Parathyroid adenoma (tissue), 2 donors: ENCODE measurements around the gene CCNE1.
A peak's percentile ranks its signal among the peaks of the same experiment; 100 is the strongest.

ENCODE experiments used
- H2AFZ ChIP-seq: fragments of 300-600 bp; sonication (generic); one replicate; pipeline ENCODE4 v1.7.0; 2017; ENCODE audit warnings: antibody characterized with exemption, mild to moderate bottlenecking
- H3K27ac ChIP-seq: fragments of 300-600 bp; sonication (generic); one replicate; pipeline ENCODE4 v1.7.0; 2017
- H3K27me3 ChIP-seq: fragments of 300-600 bp; sonication (generic); one replicate; pipeline ENCODE4 v1.7.0; 2017; ENCODE audit warnings: low read length; ENCODE audit not compliant: control insufficient read depth, insufficient read depth
- H3K36me3 ChIP-seq: fragments of 300-600 bp; sonication (generic); one replicate; pipeline ENCODE4 v1.7.0; 2017; ENCODE audit warnings: low read length; ENCODE audit not compliant: control insufficient read depth, insufficient read depth
- H3K4me1 ChIP-seq: fragments of 300-600 bp; sonication (generic); one replicate; pipeline ENCODE4 v1.7.0; 2017; ENCODE audit warnings: control low read depth
- H3K4me2 ChIP-seq: fragments of 300-600 bp; sonication (generic); one replicate; pipeline ENCODE4 v1.7.0; 2017; ENCODE audit warnings: low read length
- H3K4me3 ChIP-seq: fragments of 300-600 bp; sonication (generic); one replicate; pipeline ENCODE4 v1.7.0; 2017; ENCODE audit warnings: low read depth, low read length
- H3K79me2 ChIP-seq: fragments of 300-600 bp; sonication (generic); one replicate; pipeline ENCODE4 v1.7.0; 2017; ENCODE audit warnings: control low read depth
- H3K9ac ChIP-seq: fragments of 300-600 bp; sonication (generic); one replicate; pipeline ENCODE4 v1.7.0; 2017; ENCODE audit warnings: mild to moderate bottlenecking
- H3K9me3 ChIP-seq: fragments of 300-600 bp; sonication (generic); one replicate; pipeline ENCODE4 v1.7.0; 2017; ENCODE audit warnings: low read length; ENCODE audit not compliant: control insufficient read depth
- CTCF ChIP-seq: fragments of 300-600 bp; sonication (generic); IDR thresholded peaks from one replicate; pipeline ENCODE4 v1.7.0; 2017; ENCODE audit warnings: antibody characterized with exemption, mild to moderate bottlenecking
- donor health status: primary hyperparathyroidism.

CCNE1 gene

DNA sequence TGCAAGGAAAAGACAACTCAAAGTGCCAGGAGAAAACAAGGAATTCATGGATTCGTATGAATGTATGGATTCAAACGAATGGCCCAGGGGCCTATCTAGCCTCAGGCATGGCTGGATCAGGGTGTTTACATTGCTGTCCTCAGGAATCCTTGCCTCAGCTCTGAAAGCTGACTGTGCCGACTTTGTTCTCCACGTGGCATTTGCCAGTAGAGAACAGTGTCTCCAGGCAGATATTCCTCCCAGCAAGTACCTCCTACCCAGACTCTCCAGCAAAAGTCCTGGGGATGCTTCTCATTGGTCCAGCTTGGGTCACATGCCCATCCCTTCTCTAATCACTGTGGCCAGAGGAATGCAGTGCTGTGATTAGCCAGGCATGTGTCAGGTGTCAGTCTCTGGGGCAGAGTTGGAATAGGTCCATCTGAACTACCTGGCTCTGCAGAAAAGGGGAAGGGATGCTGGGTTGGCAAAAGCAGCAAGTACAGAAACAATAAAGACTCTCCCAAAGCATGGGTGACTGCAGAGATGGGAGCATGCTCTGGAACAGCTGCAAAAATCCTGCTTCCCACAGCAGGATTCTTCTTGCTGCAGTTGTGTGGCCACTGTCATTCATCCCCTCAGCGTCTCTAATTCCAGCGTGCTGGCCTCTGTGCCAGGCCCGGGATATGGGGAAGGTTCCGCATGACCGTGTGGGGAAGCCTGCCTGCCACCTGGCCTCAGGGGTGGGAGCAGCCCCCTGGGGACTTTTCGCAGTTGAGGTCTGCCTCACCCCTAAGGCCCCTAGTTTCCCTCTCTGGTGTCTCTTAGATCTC is 30.0 kb downstream of the CCNE1 start:
- Histone ChIP-seq H3K36me3 (no peaks in the 10 kb centered on the region), H3K27me3 (no peaks in the 10 kb centered on the region), H2AFZ (no peak overlapping the region), H3K4me1 (no peaks in the 10 kb centered on the region), H3K4me2 (no peak overlapping the region), H3K27ac (no peak overlapping the region), H3K79me2 (no peaks in the 10 kb centered on the region), H3K9me3 (no peaks in the 10 kb centered on the region), H3K4me3 (no peak overlapping the region), H3K9ac (no peak overlapping the region)
- no peak for TF ChIP-seq CTCF

GRCh38 chr19:29842471-29843179 is 30.8 kb downstream of the CCNE1 start:
- Histone ChIP-seq H3K27ac (no peak overlapping the region), H3K9ac (no peak overlapping the region)
- TF ChIP-seq CTCF = no peak

GRCh38 chr19:29843180-29844051 is 31.6 kb downstream of the CCNE1 start:
- Histone ChIP-seq H3K4me1 (no peaks in the 10 kb centered on the region), H3K4me2 (peak overlapping the region; percentile 40), H3K9me3 (no peaks in the 10 kb centered on the region), H2AFZ (peak overlapping the region; percentile 70), H3K27me3 (no peaks in the 10 kb centered on the region), H3K79me2 (no peaks in the 10 kb centered on the region), H3K9ac (no peak overlapping the region), H3K4me3 (no peak overlapping the region), H3K36me3 (no peaks in the 10 kb centered on the region), H3K27ac (no peak overlapping the region)
- TF ChIP-seq CTCF = no peak

More at GRCh38 chr19:29842471-29843179, 30.8 kb downstream of the CCNE1 start:
- Histone ChIP-seq H3K4me3 (no peak overlapping the region), H2AFZ (peak overlapping the region; percentile 70), H3K36me3 (no peaks in the 10 kb centered on the region), H3K4me2 (no peak overlapping the region), H3K79me2 (no peaks in the 10 kb centered on the region), H3K9me3 (no peaks in the 10 kb centered on the region), H3K27me3 (no peaks in the 10 kb centered on the region), H3K4me1 (no peaks in the 10 kb centered on the region)

DNA sequence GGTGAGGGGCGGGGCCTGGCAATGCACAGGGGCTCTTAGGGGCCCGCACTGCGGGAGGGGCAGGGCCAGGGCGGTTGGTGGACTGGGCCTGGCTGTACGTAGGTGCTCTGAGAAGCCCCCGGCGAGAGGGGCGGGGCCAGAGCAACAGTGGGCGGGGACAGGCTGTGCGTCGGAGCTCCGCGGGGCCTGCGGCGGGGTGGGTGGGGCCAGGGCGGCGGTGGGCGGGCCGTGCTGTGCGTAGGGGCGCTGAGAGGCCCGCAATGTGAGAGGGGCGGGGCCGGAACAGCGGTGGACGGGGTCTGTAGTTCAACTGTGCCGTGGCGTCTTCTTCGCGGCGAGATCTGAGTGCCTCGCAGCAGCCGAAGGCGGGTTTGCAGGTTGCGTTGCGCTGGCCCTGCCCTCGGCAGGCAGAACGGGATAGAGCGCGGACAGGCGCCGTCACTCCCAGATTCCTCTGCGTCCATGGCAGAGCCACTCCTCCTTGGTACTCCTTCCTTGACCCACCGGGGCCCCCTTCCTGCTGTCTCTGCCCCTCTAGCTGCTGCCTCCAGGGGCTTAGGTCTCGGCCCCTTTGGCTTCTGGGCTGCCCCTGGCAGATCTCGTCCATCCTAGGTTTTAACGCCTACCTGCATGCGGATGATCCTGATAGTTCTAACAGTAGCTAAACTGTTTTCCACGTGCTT is 33.2 kb downstream of the CCNE1 start:
- peak overlapping the region; percentile 85 for H2AFZ ChIP-seq
- no peaks in the 10 kb centered on the region for H3K9me3 ChIP-seq
- H3K36me3 ChIP-seq = no peaks in the 10 kb centered on the region
- TF ChIP-seq CTCF = no peak
- H3K4me1 ChIP-seq = no peaks in the 10 kb centered on the region
- H3K27me3 ChIP-seq = no peaks in the 10 kb centered on the region
- no peak overlapping the region for H3K9ac ChIP-seq
- H3K4me2 ChIP-seq = peak overlapping the region; percentile 77
- H3K27ac ChIP-seq = peak overlapping the region; percentile 61
- no peaks in the 10 kb centered on the region for H3K79me2 ChIP-seq
- peak overlapping the region; percentile 51 for H3K4me3 ChIP-seq
